HUES64 (cell line): ENCODE data around the gene CASZ1.

Experiments used
- H3K27ac ChIP-seq: 2 replicates; pipeline ENCODE4 v1.7.0; 2013; ENCODE audit warnings: low read depth, low read length, inconsistent platforms
- H3K27me3 ChIP-seq: 2 replicates; pipeline ENCODE4 v1.6.1; 2013; ENCODE audit warnings: mild to moderate bottlenecking, low read length; ENCODE audit not compliant: insufficient read depth
- H3K36me3 ChIP-seq: 2 replicates; pipeline ENCODE4 v1.6.1; 2013; ENCODE audit warnings: mild to moderate bottlenecking, low read length; ENCODE audit not compliant: insufficient read depth
- H3K4me1 ChIP-seq: 2 replicates; pipeline ENCODE4 v1.6.1; 2013; ENCODE audit warnings: mild to moderate bottlenecking, low read length, moderate library complexity; ENCODE audit not compliant: insufficient read depth
- H3K4me3 ChIP-seq: 2 replicates; pipeline ENCODE4 v1.5.1; 2013; ENCODE audit warnings: mild to moderate bottlenecking, low read length, moderate library complexity
- H3K9ac ChIP-seq: 2 replicates; pipeline ENCODE4 v1.6.1; 2013; ENCODE audit warnings: mild to moderate bottlenecking, low read depth, low read length
- H3K9me3 ChIP-seq: 2 replicates; pipeline ENCODE4 v1.6.1; 2013; ENCODE audit warnings: low read depth, low read length; ENCODE audit not compliant: insufficient read depth
- WGBS: fragments of 150-250, 120-280 bp; methylation state at CpG from one replicate; pipeline ENCODE4 v1.1.7; 2013; ENCODE audit warnings: missing lambda C conversion rate; 5-methylcytosine and 5-hydroxymethylcytosine counted together

The CASZ1 gene

GRCh38 chr1:10635085-10635896 is 161.2 kb downstream of the CASZ1 start:
- 92% methylated on average over 21 of the region's 23 CpGs for WGBS
- no peak overlapping the region for H3K4me3 ChIP-seq
- no peaks in the 10 kb centered on the region for H3K36me3 ChIP-seq
- no peaks in the 10 kb centered on the region for H3K9me3 ChIP-seq
- H3K27ac ChIP-seq = no peak overlapping the region
- no peak overlapping the region for H3K9ac ChIP-seq
- peaks cover 16% of the 10 kb centered on the region for H3K4me1 ChIP-seq
- peaks cover 34% of the 10 kb centered on the region for H3K27me3 ChIP-seq

DNA sequence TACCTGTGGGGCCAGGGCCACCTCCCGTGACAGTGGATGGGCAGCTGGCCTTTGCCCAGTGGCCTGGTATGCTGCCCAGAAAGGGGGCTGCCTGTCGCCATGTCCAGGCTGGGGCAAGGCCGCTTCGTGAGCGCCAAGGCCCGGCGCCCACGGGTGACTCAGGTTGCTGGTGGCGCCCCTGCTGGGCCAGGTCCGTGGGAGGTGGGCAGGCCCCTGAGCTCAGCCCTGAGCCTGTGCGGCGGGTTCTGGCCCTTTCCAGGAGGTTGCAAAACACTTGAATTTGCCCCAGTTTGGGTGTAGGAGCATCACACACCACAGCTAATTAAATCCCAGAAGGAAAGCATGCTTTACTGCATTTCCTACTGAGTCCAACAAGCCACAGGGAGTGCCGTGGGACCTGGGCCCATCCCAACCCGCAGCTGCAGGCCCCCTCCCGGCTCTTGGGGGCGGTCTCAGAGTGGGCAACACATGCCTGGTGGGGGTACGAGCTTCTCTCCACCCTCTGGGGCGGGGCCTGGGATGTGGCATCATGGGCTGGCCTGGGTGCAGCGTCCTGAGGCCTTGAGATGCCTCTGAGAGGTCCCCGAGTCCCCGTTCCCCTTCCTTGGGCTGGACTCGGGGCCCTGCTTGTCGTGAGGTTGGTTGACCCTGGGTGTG is 161.9 kb downstream of the CASZ1 start:
- Histone ChIP-seq H3K9ac (no peak overlapping the region), H3K9me3 (no peaks in the 10 kb centered on the region), H3K27ac (no peak overlapping the region), H3K4me1 (peaks cover 16% of the 10 kb centered on the region), H3K4me3 (no peak overlapping the region), H3K36me3 (no peaks in the 10 kb centered on the region), H3K27me3 (peaks cover 26% of the 10 kb centered on the region)
- WGBS = 82% methylated on average over 23 of the region's 23 CpGs

GRCh38 chr1:10634075-10634427 is 162.4 kb downstream of the CASZ1 start:
- Histone ChIP-seq H3K36me3 (no peaks in the 10 kb centered on the region), H3K9me3 (no peaks in the 10 kb centered on the region), H3K27ac (no peak overlapping the region), H3K9ac (no peak overlapping the region), H3K4me1 (peaks cover 16% of the 10 kb centered on the region), H3K27me3 (peaks cover 22% of the 10 kb centered on the region), H3K4me3 (no peak overlapping the region)
- WGBS = 94% methylated on average over 8 of the region's 8 CpGs

DNA sequence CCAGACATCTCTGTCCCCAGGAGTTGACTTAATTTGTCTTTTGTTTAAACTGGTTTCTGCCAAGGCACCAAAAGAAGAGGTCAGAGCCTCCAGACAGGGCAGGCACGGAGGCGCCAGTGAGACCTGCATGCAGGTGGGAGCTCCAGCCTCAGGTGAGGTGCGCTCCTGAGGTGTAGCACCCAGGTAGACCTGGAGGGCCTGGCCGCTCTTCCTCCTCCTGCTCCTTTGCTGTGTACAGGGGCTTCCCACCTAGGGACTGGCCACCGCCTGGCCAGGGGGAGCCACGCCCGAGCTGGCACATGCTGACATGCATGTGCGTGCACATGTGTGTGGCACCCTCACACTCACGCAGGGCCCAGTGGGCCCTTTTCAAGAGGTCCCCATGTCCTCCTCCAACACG is 163.0 kb downstream of the CASZ1 start:
- peaks cover 16% of the 10 kb centered on the region for H3K4me1 ChIP-seq
- 94% methylated on average over 10 of the region's 10 CpGs for WGBS
- H3K36me3 ChIP-seq = no peaks in the 10 kb centered on the region
- H3K27ac ChIP-seq = no peak overlapping the region
- H3K27me3 ChIP-seq = peaks cover 17% of the 10 kb centered on the region
- H3K9me3 ChIP-seq = no peaks in the 10 kb centered on the region
- H3K9ac ChIP-seq = no peak overlapping the region
- H3K4me3 ChIP-seq = no peak overlapping the region

DNA sequence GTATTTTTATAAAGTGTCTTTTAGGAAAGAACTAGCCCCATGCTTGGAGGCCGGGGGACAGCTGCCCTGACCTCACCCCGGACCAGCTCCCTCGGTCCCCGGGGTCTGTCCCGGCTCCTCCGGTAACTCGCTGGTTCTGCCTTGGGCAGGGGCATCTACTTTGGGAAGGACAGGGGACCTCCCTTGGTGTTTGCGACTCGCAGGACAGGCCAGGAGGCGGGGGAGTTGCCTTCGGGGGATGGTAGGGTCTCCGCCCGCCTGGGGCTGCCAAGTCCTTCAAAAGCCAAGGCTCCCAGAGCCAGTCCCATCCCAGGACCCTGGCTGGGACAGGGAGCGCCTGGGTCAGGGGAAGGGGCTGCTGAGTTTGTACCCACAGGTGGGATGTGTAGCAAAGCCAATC is 163.8 kb downstream of the CASZ1 start:
- Histone ChIP-seq H3K27ac (peak overlapping the region; percentile 70; the same call in 1 of the 2 replicates), H3K4me3 (no peak overlapping the region), H3K36me3 (no peaks in the 10 kb centered on the region), H3K9ac (no peak overlapping the region), H3K4me1 (peaks cover 16% of the 10 kb centered on the region), H3K27me3 (peaks cover 9% of the 10 kb centered on the region), H3K9me3 (no peaks in the 10 kb centered on the region)
- 45% methylated on average over 14 of the region's 14 CpGs for WGBS

GRCh38 chr1:10631811-10632593 is 164.4 kb downstream of the CASZ1 start:
- H3K9ac ChIP-seq = no peak overlapping the region

DNA sequence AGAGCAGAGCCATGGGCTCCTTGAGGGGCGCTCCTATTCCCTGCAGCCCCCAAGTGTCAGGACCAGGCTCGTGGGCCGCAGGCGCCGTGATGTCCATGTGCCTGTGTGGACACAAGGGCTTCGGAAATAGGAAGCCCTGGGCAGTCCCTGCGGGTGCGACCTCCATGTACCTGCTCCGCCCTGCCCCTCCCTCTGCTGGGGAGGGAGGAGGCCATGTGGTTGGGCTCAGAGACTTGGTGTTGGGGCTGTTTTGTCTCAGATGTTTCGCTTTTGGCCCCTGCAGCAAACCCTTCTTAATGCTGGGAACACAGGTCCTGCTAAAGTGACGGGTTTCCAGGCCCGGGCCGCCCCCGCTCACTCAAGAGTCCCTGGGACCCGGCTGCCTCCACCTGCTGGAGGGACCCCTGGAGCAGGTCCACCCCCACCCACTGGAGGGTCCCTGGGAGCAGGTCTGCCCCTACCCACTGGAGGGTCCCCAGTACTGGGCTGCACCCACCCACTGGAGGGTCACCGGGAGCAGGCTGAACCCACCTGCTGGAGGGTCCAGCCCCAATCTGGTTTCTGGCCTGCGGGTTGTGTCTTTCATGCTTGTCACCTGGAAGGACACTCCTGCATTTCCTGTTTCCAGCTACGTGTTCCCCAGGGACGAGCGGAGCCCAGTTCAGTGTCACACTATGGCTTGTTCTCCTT is 165.2 kb downstream of the CASZ1 start:
- 86% methylated on average over 20 of the region's 20 CpGs for WGBS

More at GRCh38 chr1:10631811-10632593, 164.4 kb downstream of the CASZ1 start:
- H3K36me3 ChIP-seq = no peaks in the 10 kb centered on the region
- 50% methylated on average over 14 of the region's 14 CpGs for WGBS
- no peaks in the 10 kb centered on the region for H3K9me3 ChIP-seq
- H3K27ac ChIP-seq = peak overlapping the region; percentile 70; the same call in 1 of the 2 replicates
- H3K4me1 ChIP-seq = peaks cover 16% of the 10 kb centered on the region
- H3K27me3 ChIP-seq = peaks cover 2% of the 10 kb centered on the region; the same call in 1 of the 2 replicates
- no peak overlapping the region for H3K4me3 ChIP-seq

DNA sequence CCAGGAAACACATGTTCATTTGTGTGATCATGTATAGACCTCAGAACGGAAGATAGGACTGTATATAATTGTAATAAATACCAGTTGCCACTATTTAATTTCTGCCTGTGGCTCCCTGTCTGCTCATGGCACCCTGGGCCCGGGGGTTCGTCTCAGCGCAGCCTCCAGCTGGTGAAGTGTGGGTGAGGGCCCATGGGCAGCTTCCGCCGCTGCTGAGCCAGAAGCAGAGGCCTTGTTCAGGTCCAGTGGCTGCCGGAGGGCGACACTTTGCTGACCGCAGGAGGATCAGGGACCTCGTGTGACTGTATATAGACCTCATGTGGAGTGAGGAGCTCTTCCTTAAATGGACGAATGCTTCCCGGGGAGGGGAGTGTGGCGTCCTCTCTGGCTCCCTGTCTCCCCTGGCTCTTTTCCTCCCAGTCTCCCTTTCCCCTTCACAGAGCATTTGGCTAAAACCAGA is 165.8 kb downstream of the CASZ1 start:
- Histone ChIP-seq H3K4me1 (peaks cover 16% of the 10 kb centered on the region), H3K27me3 (no peaks in the 10 kb centered on the region; the same call in 1 of the 2 replicates)

More for the DNA sequence above, 165.2 kb downstream of the CASZ1 start:
- Histone ChIP-seq H3K9me3 (no peaks in the 10 kb centered on the region), H3K9ac (0 out of 2 replicates have a peak overlapping the region, but pooled peaks have one; percentile 32), H3K27ac (peak overlapping the region; percentile 70; the same call in 1 of the 2 replicates), H3K4me1 (peaks cover 16% of the 10 kb centered on the region), H3K36me3 (no peaks in the 10 kb centered on the region), H3K4me3 (no peak overlapping the region), H3K27me3 (no peaks in the 10 kb centered on the region; the same call in 1 of the 2 replicates)

DNA sequence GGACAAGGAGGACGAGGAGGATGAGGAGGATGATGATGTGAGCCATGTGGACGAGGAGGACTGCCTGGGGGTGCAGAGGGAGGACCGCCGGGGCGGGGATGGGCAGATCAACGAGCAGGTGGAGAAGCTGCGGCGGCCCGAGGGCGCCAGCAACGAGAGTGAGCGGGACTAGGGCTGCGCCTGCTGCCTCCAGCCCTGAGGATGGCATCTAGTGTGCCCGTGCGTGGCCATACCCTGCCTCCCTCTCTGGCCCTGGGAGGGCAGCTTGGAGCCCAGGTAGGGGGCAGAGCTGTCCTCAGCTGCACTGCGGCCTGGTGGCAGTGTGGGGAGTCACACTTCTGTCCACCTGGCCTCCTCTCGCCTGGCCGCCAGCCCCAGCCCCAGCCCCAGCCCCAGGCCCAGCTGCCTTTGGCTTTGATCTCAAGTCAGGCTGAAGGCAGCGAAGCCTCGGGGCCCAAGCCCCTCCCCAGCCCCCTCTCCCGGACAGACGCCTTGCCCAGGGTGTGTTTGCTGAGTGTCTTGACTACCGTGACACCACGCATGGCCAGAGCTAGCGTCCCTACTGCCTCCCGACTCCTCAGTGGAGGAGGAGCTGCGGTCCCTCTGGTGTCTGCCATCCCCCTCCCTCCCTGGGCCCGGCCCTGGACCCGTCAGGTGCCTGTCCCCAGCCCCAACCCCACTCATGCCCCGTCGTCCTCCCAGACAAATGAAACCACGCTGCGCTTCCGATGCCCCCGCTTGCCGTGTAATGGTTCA is 166.5 kb downstream of the CASZ1 start:
- H3K9ac ChIP-seq = no peak overlapping the region
- no peak overlapping the region for H3K4me3 ChIP-seq
- WGBS = 89% methylated on average over 36 of the region's 36 CpGs
- H3K27ac ChIP-seq = no peak overlapping the region
- no peaks in the 10 kb centered on the region for H3K9me3 ChIP-seq
- H3K27me3 ChIP-seq = no peaks in the 10 kb centered on the region
- H3K36me3 ChIP-seq = no peaks in the 10 kb centered on the region
- peaks cover 16% of the 10 kb centered on the region for H3K4me1 ChIP-seq

More for the DNA sequence above, 165.8 kb downstream of the CASZ1 start:
- no peaks in the 10 kb centered on the region for H3K9me3 ChIP-seq
- H3K36me3 ChIP-seq = no peaks in the 10 kb centered on the region
- WGBS = 88% methylated on average over 12 of the region's 13 CpGs
- H3K9ac ChIP-seq = 0 out of 2 replicates have a peak overlapping the region, but pooled peaks have one; percentile 32
- no peak overlapping the region for H3K4me3 ChIP-seq
- H3K27ac ChIP-seq = no peak overlapping the region
